B cell (primary cell): ENCODE results near the gene NR6A1.

ENCODE experiments used
- EZH2 ChIP-seq: IDR thresholded peaks from 2 replicates; pipeline ENCODE4 v1.6.1; 2012; ENCODE audit warnings: borderline replicate concordance, low read depth, mild to moderate bottlenecking, moderate library complexity, low read length; ENCODE audit not compliant: insufficient read depth, poor library complexity, severe bottlenecking
- TF ChIP-seq, protein P1 (sequence below): fragments of 200-600 bp; IDR thresholded peaks from one replicate; pipeline ENCODE4 v1.8.0; 2022; ENCODE audit warnings: antibody characterized with exemption, mild to moderate bottlenecking

GRCh38 chr9:124580186-124580585 lies 190.9 kb downstream of the NR6A1 start:
- TF ChIP-seq, protein P1, sequence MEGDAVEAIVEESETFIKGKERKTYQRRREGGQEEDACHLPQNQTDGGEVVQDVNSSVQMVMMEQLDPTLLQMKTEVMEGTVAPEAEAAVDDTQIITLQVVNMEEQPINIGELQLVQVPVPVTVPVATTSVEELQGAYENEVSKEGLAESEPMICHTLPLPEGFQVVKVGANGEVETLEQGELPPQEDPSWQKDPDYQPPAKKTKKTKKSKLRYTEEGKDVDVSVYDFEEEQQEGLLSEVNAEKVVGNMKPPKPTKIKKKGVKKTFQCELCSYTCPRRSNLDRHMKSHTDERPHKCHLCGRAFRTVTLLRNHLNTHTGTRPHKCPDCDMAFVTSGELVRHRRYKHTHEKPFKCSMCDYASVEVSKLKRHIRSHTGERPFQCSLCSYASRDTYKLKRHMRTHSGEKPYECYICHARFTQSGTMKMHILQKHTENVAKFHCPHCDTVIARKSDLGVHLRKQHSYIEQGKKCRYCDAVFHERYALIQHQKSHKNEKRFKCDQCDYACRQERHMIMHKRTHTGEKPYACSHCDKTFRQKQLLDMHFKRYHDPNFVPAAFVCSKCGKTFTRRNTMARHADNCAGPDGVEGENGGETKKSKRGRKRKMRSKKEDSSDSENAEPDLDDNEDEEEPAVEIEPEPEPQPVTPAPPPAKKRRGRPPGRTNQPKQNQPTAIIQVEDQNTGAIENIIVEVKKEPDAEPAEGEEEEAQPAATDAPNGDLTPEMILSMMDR: no peak
- TF ChIP-seq EZH2: no peak
